Cardiac fibroblast (primary cell): ENCODE data around the gene METAP1.

ENCODE experiments used
- DNase-seq, 2 donors: peaks; one replicate each; pipeline versions ENCODE4 v3.0.0 to v3.0.0-alpha.2; 2010; ENCODE audit warnings: low read depth in 2 of 2
- H3K4me3 ChIP-seq, 2 donors: replicated peaks in 1 of 2; 1 replicate in 1 of 2; 2 replicates in 1 of 2; pipeline ENCODE4 v1.5.1; 2011; ENCODE audit warnings: low read depth in 2 of 2, low read length in 2 of 2, mild to moderate bottlenecking in 2 of 2, moderate library complexity in 1 of 2
- TF ChIP-seq, protein P1 (sequence below): IDR thresholded peaks from one replicate; pipeline ENCODE4 v1.5.1; 2011; ENCODE audit warnings: low read depth, mild to moderate bottlenecking, low read length, inconsistent platforms

Gene METAP1

GRCh38 chr4:99028187-99028586 lies 32.7 kb downstream of the METAP1 start:
- DNase-seq: peak in 1 of 2 donors; percentile 12
- H3K4me3 ChIP-seq: no peak overlapping the region
- TF ChIP-seq, protein P1, sequence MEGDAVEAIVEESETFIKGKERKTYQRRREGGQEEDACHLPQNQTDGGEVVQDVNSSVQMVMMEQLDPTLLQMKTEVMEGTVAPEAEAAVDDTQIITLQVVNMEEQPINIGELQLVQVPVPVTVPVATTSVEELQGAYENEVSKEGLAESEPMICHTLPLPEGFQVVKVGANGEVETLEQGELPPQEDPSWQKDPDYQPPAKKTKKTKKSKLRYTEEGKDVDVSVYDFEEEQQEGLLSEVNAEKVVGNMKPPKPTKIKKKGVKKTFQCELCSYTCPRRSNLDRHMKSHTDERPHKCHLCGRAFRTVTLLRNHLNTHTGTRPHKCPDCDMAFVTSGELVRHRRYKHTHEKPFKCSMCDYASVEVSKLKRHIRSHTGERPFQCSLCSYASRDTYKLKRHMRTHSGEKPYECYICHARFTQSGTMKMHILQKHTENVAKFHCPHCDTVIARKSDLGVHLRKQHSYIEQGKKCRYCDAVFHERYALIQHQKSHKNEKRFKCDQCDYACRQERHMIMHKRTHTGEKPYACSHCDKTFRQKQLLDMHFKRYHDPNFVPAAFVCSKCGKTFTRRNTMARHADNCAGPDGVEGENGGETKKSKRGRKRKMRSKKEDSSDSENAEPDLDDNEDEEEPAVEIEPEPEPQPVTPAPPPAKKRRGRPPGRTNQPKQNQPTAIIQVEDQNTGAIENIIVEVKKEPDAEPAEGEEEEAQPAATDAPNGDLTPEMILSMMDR: no peak

GRCh38 chr4:99029018-99029735 lies 33.7 kb downstream of the METAP1 start:
- TF ChIP-seq, protein P1: no peak

GRCh38 chr4:99029852-99030251 lies 34.3 kb downstream of the METAP1 start:
- TF ChIP-seq, protein P1: no peak
- no peak for DNase-seq
- H3K4me3 ChIP-seq: no peak overlapping the region

More at GRCh38 chr4:99029018-99029735, 33.7 kb downstream of the METAP1 start:
- H3K4me3 ChIP-seq: no peak overlapping the region
- DNase-seq: no peak

DNA sequence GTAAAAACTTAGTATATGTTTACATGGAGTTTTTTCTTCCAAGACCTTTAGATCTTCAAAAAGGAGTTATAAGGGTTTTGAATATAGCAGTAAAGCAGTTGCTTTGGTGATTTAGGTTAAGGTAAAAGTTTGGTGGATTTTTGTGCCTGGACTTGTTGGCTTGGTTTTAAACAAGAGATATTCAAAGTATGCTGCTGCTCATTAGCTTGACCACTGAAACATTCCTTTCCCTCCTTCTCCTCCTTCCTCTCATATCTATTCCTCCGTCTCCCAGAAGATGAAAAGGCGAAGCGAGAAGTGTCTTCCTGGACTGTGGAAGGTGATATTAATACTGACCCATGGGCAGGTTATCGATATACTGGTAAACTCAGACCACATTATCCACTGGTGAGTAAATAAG lies 38.4 kb downstream of the METAP1 start:
- peak in 1 of 2 donors; percentile 12 for DNase-seq
- no peak overlapping the region for H3K4me3 ChIP-seq
- TF ChIP-seq, protein P1: no peak

DNA sequence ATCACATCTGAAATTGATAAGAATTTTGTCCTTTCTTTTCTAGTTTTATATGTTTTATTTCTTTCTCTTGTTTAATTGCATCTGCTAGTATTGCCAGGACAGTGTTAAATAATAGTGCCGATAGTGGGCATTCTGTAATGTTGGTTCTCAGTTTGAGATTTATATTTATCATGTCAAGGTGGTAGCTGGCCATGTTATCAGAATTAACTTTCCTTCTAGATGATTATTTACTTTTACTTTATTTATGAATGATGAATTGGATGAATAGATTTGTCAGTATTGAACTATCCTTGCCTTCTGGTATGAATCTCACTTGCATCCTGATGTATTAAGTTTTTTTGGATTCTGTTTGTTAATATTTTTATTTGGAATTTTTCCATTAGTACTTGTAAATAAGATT lies 42.7 kb downstream of the METAP1 start:
- DNase-seq: no peak
- H3K4me3 ChIP-seq: no peak overlapping the region

DNA sequence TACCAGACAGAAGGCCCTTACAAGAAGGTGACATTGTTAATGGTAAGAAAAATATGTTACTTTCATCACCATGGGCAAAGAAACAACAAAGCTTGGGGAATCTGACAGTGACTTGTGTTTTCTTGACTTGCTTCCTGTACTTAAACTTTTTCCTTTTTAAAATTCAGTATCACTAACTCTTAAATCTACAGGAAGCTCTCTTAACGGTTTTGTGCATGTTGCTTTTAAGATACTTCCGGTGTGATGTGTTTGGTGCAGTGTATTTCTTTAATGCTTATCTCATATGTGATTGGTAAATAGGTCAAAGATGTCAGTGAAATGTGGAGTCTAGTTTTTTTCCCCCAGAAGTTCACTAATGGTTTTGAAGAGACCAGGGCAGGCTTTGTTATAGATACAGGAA lies 47.8 kb downstream of the METAP1 start:
- TF ChIP-seq, protein P1: no peak
- H3K4me3 ChIP-seq: no peak overlapping the region
- peak in 1 of 2 donors; percentile 8 for DNase-seq

More for the DNA sequence above, 42.7 kb downstream of the METAP1 start:
- TF ChIP-seq, protein P1: no peak
